Epithelial cell of proximal tubule (primary cell): ENCODE measurements around the gene MGAT4A. TPM values are rescaled to one million over a fixed set of nuclear protein-coding genes. Genes with fewer than 3 reads are reported as not detected.

Experiments used
- DNase-seq: peaks from one replicate; pipeline ENCODE4 v3.0.0-alpha.2; 2011; ENCODE audit warnings: low read depth
- H3K4me3 ChIP-seq: 2 replicates; pipeline ENCODE4 v1.5.1; 2011; ENCODE audit warnings: low read depth, mild to moderate bottlenecking, low read length
- total RNA-seq: library from RNA; depleted of rRNA; stranded (reverse); fragments of >200 nt; gene quantifications from 2 replicates; pipeline ENCODE4 v1.2.3, GENCODE V29; 2015
- TF ChIP-seq, protein P1 (sequence below): conservative IDR thresholded peaks from 2 replicates; pipeline ENCODE4 v1.5.1; 2012; ENCODE audit warnings: low read depth, mild to moderate bottlenecking, low read length

The MGAT4A gene
- total RNA-seq, 1 donor from 2014 or later, result 4.4 TPM

DNA sequence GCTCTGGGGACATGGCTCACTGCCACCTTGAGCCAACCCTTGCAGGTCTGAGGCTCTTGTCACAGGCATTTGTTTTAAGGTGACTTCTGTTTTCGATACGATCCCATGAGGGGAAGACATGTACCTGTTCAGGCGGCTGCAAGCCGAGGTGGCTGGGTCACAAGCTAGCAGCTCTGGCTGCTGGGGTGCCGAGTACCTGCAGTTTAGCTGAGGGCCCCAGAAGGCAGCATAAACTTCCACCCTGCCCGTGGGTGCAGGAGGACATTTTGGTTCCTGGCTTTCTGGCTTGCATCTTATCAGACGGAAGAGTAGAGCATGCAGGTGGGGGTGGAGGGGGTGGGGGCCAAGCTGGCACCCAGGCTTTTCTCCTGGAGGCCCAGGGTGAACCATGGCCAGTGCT is 151.0 kb downstream of the MGAT4A start:
- no peak overlapping the region for H3K4me3 ChIP-seq
- DNase-seq, result no peak
- TF ChIP-seq, protein P1, sequence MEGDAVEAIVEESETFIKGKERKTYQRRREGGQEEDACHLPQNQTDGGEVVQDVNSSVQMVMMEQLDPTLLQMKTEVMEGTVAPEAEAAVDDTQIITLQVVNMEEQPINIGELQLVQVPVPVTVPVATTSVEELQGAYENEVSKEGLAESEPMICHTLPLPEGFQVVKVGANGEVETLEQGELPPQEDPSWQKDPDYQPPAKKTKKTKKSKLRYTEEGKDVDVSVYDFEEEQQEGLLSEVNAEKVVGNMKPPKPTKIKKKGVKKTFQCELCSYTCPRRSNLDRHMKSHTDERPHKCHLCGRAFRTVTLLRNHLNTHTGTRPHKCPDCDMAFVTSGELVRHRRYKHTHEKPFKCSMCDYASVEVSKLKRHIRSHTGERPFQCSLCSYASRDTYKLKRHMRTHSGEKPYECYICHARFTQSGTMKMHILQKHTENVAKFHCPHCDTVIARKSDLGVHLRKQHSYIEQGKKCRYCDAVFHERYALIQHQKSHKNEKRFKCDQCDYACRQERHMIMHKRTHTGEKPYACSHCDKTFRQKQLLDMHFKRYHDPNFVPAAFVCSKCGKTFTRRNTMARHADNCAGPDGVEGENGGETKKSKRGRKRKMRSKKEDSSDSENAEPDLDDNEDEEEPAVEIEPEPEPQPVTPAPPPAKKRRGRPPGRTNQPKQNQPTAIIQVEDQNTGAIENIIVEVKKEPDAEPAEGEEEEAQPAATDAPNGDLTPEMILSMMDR, result no peak

DNA sequence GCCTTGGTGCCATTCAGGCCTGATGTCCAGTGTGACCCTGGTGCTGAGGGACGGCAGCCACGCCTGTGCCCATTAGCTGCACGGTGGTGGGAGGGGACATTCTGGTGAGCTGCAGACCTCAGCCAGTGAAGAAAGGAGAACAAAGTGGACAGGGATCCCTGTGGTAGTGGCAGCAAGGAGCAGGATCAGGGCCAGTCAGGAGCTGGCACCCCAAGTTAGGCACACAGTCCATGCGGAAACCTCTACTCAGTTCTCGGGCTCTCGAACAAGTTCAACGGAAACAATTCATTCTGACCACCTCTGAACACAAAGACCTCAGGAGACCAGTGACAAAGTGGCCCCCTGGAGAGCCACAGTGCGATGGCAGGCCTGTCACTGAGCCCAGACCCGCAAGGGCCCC is 152.7 kb downstream of the MGAT4A start:
- no peak for DNase-seq
- TF ChIP-seq, protein P1, result no peak
- no peak overlapping the region for H3K4me3 ChIP-seq

DNA sequence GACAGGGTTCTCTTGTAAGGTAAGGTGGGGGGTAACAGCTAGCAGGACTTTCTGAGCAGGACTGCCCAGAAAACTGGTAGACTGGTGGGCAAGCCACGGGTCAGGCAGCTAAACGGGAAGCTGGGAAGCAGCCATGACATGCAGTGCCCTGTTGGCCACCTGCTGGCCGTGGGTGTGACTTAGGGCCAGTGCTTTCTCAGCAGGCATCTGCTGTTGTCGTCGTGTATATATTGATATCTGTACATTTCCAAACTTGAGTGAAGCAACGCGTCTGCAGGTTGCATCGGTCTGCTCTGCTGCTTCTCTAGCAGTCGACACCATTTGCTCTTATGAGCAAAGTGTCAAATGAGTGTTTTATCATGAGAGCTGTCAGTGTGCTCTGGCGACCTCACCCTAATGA is 153.6 kb downstream of the MGAT4A start:
- TF ChIP-seq, protein P1, result peak; percentile 22
- DNase-seq, result no peak
- H3K4me3 ChIP-seq, result no peak overlapping the region

DNA sequence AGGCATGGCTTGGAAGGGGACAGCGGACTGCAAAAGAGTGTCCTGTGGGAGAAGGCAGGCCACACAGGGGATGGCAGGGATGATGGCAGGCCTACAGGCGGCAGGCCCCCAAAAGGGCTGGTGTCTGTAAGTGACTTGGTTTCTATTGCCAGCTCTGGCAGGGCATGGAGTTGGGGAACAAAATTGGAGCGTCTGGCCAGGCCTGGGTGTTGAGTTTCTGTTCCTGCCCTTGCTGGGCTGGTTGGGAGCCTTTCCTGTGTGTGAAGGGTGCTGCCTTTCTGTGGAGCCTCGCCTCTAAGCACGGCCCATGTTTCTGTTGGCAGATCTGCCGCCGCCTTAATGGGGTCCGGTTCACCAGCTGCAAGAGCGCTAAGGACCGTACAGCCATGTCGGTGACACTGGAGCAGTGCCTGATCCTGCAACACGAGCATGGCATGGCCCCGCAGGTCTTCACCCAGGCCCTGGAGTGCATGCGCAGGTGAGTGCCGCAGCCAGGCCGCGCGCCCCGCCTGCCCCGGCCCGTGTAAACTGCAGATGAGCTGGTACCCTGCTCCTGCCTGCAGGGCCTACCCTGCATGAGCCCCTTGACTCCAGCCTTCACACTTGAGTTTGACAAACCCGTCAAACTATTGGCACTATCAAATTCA is 154.1 kb downstream of the MGAT4A start:
- no peak for DNase-seq
- TF ChIP-seq, protein P1, result no peak
- no peak overlapping the region for H3K4me3 ChIP-seq

DNA sequence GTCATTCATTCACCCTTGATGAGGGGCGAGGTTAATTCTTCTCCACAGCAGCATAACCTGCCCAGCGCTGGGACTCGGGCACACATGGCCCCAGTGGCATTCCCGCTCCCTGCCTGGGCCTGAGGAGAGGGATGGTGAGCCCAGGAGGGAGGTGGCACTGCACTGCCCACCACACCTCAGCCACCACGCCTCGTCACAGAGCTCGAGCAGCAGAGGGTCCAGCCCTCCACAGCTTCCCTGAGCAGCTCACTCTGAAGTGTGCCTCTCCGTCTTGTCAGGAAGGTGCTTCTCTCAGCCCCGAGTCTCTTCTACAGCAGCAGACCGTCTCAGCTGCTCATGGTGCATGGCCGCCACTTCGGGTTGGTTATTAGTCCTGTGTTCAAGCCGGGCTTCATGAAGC is 157.5 kb downstream of the MGAT4A start:
- DNase-seq, result no peak
- TF ChIP-seq, protein P1, result no peak
- H3K4me3 ChIP-seq, result no peak overlapping the region

DNA sequence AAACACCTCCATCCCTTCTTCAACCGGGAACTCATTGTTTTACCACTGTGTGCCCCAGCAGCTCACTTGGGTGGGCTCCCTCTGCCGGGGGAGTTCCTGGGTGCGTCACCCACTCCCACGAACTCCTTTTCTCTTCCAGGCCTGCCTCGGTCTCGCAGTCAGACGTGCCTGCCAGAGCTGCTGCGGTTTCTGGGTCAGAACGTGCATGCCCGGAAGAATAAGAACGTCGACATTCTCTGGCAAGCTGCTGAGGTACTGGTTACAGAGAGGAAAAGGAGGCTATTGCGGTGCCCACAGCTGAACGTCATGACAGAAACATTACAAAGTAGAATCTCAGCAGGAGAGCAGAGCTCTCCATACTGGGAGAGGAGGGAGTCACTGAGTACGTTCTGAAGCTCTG is 158.3 kb downstream of the MGAT4A start:
- no peak for DNase-seq
- H3K4me3 ChIP-seq, result no peak overlapping the region
- TF ChIP-seq, protein P1, result no peak

DNA sequence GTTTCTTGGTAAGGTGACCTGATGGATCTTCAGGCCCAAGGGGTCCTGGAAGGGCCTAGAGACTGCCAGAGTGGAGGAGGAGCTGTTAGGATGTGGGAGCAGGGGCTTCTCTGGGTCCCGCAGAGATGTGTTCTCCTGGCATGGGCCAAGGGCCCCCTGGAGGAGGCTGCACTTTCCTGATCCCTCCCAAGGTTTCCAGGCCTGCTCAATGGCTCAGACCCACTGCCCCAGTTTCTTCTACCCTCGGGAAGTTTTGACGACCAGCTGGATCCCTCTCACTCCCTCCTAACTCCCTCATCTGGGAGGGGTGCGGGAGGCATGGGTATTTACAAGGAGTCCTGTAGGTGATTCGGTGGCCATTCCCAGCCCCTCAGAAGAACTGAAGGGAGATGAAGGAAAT is 158.7 kb downstream of the MGAT4A start:
- no peak for DNase-seq
- TF ChIP-seq, protein P1, result no peak
- no peak overlapping the region for H3K4me3 ChIP-seq
